HG03469 (cell line): ENCODE results near the gene NANOS2.
"Not testable (repeated sequence)": the region's sequence is repeated elsewhere in the genome, so short reads cannot be mapped to it uniquely, and the experiment has no call there.

Experiments
- ATAC-seq: cut with Tn5 transposase; IDR thresholded peaks from one replicate; pipeline ENCODE4 v1.9.1; 2021; ENCODE audit warnings: mild to moderate bottlenecking, moderate library complexity, moderate number of reproducible peaks; ENCODE audit not compliant: unreplicated experiment

Gene NANOS2

GRCh38 chr19:45876411-45877197 is 38.0 kb downstream of the NANOS2 start:
- ATAC-seq: no peak

DNA sequence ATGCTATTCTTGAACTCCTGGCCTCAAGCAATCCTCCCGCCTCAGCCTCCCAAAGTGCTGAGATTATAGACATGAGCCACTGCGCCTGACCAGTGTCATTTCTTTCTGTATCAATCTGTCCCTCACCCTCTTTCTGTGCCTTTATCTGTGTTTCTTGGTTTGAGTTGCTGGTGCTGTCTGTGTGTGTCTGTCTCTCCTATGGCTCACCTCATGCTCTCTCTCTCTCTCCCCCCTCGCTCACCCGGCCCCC is 38.5 kb downstream of the NANOS2 start:
- ATAC-seq: no peak

DNA sequence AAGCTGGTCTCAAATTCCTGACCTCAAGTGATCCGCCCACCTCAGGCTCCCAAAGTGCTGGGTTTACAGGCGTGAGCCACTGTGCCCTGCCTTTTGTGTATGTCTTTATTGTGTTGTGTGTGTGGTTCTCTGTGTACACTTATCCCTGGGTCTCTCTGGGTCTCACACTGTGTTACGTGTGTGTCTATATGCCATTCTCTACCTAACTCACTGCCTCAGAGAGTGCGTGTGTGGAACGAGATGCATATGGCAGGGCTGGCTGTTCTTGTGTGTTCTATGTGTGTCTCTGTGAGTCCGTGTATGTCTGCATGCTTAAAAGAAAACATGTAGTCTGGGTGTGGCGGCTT is 40.0 kb downstream of the NANOS2 start:
- no peak for ATAC-seq

GRCh38 chr19:45873219-45873772 is 41.3 kb downstream of the NANOS2 start:
- ATAC-seq: no peak

DNA sequence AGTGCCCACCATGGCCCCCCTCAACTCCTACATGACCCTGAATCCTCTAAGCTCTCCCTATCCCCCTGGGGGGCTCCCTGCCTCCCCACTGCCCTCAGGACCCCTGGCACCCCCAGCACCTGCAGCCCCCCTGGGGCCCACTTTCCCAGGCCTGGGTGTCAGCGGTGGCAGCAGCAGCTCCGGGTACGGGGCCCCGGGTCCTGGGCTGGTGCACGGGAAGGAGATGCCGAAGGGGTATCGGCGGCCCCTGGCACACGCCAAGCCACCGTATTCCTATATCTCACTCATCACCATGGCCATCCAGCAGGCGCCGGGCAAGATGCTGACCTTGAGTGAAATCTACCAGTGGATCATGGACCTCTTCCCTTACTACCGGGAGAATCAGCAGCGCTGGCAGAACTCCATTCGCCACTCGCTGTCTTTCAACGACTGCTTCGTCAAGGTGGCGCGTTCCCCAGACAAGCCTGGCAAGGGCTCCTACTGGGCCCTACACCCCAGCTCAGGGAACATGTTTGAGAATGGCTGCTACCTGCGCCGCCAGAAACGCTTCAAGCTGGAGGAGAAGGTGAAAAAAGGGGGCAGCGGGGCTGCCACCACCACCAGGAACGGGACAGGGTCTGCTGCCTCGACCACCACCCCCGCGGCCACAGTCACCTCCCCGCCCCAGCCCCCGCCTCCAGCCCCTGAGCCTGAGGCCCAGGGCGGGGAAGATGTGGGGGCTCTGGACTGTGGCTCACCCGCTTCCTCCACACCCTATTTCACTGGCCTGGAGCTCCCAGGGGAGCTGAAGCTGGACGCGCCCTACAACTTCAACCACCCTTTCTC is 42.3 kb downstream of the NANOS2 start:
- ATAC-seq: no peak

- ATAC-seq: no peak
Observed at GRCh38 chr19:45870798-45871197, 43.8 kb downstream of the NANOS2 start.

DNA sequence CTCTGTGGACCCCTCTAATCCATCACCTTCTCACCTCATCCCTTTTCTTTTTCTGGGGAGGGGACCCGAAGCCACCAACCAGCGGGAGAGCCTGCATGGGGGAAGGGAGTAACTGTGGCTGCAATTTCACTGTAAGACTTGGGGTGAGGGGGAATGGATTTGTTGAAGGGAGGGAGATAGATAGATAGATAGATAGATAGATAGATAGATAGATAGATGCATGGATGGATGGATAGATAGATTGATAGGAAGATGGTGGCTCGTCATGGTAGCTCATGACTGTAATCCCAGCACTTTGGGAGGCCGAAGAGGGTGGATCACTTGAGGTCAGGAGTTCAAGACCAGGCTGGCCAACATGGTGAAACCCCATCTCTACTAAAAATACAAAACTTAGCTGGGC is 47.3 kb downstream of the NANOS2 start:
- ATAC-seq: not testable (repeated sequence)

DNA sequence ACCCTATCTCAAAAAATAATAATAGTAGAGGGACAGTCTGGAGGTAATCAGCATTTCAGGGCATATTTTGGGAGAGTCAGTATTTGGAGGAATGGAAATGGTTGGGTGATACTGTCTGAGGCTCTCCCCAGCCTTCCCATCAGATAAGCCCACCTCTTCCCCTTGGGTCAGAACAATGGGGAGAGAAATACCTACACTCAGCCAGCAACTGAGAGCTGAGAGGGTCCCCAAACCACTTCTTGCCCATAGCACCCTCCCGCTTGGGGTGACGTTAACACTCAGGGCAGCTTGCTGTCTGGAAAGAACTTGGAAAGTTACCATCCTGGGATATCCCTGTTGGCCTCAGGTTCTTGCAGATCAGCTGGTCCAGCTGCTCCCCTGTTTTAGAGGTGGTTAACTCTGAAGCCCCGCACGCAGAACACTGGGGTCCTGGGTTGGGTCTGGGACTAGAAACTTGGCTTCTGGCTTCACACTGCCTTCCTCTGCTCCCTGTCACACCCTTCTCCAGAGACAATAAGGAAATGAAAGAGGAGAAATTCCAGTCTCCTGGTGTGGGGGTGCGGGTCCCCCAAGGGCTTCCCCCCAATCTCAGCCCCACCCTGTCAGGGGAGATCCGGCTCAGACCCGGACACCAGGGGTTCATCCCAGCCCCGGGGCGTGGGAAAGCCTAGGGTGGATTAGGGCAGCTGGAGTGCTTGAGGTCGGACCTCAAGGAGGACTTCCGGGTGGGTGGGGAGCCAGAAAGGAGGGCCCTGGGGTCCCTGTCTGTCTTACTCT is 48.0 kb downstream of the NANOS2 start:
- ATAC-seq: no peak

GRCh38 chr19:45865269-45865948 is 49.2 kb downstream of the NANOS2 start:
- ATAC-seq: no peak

- no peak for ATAC-seq
Observed at GRCh38 chr19:45864629-45865082, 49.9 kb downstream of the NANOS2 start.

- ATAC-seq: no peak
Observed at GRCh38 chr19:45863840-45864628, 50.5 kb downstream of the NANOS2 start, which contains the start of gene FOXA3. Gene FOXA3, plus strand, starts transcription at chr19:45864326. Its CDS starts 131 bp downstream, at chr19:45864457.

DNA sequence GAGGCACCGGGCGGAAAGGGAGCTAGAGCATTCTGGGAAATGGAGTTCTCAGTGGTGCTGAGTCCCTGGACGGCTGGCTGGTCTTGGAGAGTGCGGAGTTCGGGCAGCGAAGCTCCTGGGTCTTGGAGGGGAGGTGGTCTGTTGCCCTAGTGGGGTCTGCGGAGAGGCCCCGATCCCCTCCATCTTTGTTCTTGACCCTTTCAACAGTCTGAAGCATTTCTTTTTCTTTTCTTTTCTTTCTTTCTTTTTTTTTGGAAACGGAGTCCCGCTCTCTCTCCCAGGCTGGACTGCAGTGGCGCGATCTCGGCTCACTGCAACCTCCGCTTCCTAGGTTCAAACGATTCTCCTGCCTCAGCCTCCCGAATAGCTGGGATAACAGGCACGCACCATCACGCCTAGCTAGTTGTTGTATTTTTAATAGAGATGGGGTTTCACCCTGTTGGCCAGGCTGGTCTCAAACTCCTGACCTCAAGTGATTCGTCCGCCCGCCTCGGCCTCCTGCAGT is 51.2 kb downstream of the NANOS2 start:
- ATAC-seq: no peak
